Measurements from ENCODE around the gene HSPB7.
"Not testable (repeated sequence)": the region's sequence is repeated elsewhere in the genome, so short reads cannot be mapped to it uniquely, and the experiment has no call there.

Gene HSPB7

GRCh38 chr1:15991427-15992186, 26.2 kb downstream of the HSPB7 start:
- DNase-seq (ENCODE audit: insufficient read length, low spot score): no peak
- TF ChIP-seq, protein P1, sequence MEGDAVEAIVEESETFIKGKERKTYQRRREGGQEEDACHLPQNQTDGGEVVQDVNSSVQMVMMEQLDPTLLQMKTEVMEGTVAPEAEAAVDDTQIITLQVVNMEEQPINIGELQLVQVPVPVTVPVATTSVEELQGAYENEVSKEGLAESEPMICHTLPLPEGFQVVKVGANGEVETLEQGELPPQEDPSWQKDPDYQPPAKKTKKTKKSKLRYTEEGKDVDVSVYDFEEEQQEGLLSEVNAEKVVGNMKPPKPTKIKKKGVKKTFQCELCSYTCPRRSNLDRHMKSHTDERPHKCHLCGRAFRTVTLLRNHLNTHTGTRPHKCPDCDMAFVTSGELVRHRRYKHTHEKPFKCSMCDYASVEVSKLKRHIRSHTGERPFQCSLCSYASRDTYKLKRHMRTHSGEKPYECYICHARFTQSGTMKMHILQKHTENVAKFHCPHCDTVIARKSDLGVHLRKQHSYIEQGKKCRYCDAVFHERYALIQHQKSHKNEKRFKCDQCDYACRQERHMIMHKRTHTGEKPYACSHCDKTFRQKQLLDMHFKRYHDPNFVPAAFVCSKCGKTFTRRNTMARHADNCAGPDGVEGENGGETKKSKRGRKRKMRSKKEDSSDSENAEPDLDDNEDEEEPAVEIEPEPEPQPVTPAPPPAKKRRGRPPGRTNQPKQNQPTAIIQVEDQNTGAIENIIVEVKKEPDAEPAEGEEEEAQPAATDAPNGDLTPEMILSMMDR (IDR thresholded peaks at IDR 0.05; ENCODE audit: insufficient read depth, missing control alignments): no peak
- no peak for FAIRE-seq

DNA sequence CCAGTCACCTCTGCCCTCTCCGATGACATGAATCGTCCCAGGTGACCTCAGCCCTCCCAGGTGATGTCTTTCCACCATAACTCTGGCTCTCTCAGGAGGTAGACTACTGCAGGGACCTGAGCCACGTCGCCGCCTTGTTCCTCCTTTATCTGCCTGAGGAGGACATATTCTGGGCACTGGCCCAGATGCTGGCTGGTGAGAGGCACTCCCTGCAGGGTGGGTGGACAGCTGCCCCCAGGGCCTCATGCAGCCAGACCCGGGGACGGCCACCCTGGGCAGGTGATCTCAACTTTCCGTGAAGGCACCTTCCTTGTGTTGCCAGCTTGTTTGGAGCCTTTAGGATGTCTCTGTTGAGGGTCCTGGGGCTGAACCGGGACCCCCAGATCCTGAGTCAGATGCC, 28.1 kb downstream of the HSPB7 start:
- DNase-seq (ENCODE audit: insufficient read length, low spot score): no peak
- TF ChIP-seq, protein P1 (IDR thresholded peaks at IDR 0.05; ENCODE audit: insufficient read depth, missing control alignments): no peak
- no peak for FAIRE-seq

- DNase-seq (ENCODE audit: insufficient read length, low spot score) (no peak), FAIRE-seq (no peak)
- TF ChIP-seq, protein P1 (IDR thresholded peaks at IDR 0.05; ENCODE audit: insufficient read depth, missing control alignments): no peak
These were observed 28.7 kb downstream of the HSPB7 start for GRCh38 chr1:15988856-15989736.

- FAIRE-seq (no peak), DNase-seq (ENCODE audit: insufficient read length, low spot score) (no peak)
- TF ChIP-seq, protein P1 (IDR thresholded peaks at IDR 0.05; ENCODE audit: insufficient read depth, missing control alignments): no peak
These were observed 32.1 kb downstream of the HSPB7 start for GRCh38 chr1:15985611-15986297.

GRCh38 chr1:15983275-15983674, 34.6 kb downstream of the HSPB7 start:
- FAIRE-seq (no peak), DNase-seq (ENCODE audit: insufficient read length, low spot score) (no peak)
- TF ChIP-seq, protein P1 (IDR thresholded peaks at IDR 0.05; ENCODE audit: insufficient read depth, missing control alignments): no peak

- TF ChIP-seq, protein P1 (IDR thresholded peaks at IDR 0.05; ENCODE audit: insufficient read depth, missing control alignments): no peak
- DNase-seq (ENCODE audit: insufficient read length, low spot score) (no peak), FAIRE-seq (no peak)
These were observed 36.2 kb downstream of the HSPB7 start for GRCh38 chr1:15981679-15982078.

DNA sequence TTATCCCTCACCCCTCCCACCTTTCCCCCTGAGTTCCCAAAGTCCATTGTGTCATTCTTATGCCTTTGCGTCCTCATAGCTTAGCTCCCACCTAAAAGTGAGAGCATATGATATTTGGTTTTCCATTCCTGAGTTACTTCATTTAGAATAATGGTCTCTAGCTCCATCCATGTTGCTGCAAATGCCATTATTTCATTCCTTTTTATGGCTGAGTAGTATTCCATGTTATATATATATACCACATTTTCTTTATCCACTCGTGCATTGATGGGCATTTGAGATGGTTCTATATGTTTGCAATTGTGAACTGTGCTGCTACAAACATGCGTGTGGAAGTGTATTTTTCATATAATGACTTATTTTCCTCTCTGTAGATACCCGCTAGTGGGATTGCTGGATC, 39.9 kb downstream of the HSPB7 start:
- FAIRE-seq: not testable (repeated sequence)

More for the DNA sequence above, 39.9 kb downstream of the HSPB7 start:
- DNase-seq (ENCODE audit: insufficient read length, low spot score): not testable (repeated sequence)

All from D721Med (cell line).